ENCODE data around the gene CHM.

CHM gene

GRCh38 chrX:85903692-85904471 is 143.5 kb downstream of the CHM start:
- no peak for DNase-seq

DNA sequence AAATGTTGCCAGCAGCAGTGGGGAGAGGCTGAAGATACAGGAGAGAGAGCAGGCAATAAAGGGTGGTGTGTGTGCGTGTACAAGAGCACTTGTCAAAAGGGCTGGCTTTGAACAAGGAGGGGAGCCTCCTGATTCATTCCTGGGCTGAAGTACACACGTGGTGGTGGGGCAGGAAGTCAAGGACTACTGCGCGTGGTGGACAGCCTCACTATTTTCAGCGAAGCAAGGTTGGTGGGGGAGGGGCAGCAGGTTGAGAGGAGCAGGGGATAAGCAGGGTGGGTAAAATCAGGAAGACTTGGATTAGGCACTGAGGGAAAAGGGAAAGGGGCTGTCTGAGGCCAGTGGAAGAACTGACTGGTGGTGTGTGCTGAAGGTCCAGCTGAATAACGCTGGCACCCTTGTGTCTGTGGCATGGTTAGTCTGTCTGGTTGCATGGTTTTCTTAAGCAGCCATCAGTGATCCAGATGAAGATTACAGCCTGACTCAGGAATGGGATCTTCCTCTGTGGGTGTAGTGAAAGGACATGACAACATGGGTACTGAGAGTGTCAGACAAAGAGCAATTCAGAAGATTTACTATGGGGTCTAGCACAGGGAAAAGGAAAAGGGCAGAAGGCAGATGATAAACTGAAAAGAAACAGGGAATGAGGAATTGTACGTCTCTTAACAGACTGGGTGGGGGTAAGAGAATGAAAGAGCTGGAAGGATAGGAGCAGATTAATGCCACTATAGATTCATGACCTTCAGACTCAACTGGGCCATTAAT is 149.8 kb downstream of the CHM start:
- DNase-seq, result no peak

GRCh38 chrX:85882601-85883000 is 164.8 kb downstream of the CHM start:
- DNase-seq, result no peak

DNA sequence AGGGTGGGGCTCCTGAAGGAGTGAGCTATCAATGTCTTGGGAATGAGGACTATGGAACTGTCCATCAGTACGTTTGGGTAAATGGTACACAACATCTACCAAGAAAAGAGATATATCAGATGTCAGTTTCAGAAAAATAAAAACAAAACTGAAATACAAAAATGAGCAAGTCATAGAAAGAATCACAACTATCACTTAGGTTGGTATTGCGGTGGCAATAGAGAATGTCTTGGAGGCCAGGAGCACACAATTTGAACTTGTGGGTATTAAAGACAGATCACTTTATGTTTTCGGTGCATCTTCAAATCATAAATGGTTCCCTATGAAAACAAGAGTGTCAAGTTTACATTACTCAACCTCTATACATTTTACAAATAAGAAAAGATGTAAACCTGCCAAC is 176.8 kb downstream of the CHM start:
- DNase-seq, result no peak

DNA sequence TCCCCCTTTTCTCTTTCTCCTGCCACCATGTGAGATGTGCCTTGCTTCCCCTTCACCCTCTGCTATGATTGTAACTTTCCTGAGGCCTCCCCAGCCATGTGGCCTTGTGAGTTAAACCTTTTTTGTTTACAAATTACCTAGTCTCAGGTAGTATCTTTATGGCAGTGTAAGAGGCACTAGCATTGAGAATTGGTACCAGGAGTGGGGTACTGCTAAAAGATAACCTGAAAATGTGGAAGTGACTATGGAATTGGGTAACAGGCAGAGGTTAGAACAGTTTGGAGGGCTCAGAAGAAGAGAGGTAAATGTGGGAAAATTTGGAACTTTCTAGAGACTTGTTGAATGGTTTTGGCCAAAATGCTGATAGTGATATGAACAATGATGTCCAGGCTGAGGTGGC is 182.0 kb downstream of the CHM start:
- DNase-seq, result no peak

DNA sequence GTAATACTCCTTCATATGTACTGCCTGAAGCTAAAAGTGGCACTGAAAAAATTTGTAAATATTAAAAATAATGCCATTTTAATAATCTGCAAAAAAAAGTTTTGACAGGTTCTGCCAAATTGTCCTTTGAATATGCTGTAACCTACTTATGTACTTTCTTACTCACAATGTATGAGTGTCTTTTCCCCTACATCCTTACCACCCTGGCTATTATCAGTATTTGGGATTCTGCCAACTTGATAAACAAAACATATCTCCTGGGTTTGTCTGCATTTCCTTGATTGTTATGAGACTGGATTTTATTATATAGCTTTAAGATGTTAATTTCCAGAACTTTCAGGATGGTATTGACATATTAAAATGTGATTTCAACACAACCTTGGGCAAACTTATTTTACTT is 187.9 kb downstream of the CHM start:
- peak; percentile 12 for DNase-seq

- DNase-seq, result no peak
Observed at GRCh38 chrX:85851418-85851817, 195.9 kb downstream of the CHM start.

GRCh38 chrX:85836868-85837267 is 210.5 kb downstream of the CHM start:
- no peak for DNase-seq

DNA sequence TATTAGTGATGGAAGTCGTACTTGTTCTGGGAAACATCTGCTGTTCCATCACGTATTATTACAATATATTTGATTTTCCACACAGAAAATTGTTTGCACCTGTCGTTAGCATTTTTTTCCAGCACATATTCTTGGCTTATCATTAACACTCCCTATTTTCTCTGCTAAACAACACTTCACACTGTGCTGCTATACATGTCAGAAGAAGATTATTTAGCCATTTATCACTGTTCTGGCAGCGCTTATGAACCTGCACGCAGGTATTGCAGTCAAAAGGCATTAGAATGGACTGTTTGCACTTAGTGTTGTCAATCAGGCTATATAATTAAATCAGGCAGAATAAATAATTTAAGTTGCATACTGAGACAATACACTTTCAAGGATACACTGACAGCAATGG is 218.6 kb downstream of the CHM start:
- DNase-seq, result peak; percentile 89

- DNase-seq, result no peak
Observed at GRCh38 chrX:85815203-85815751, 232.1 kb downstream of the CHM start.

Data from NCI-H748 treated with DMSO at 0.1 percent for 48 hours (cell line).